OCI-LY3 (cell line): ENCODE data around the gene SF3A2.

Experiments
- CTCF ChIP-seq: fragments of 200-600, 300-600 bp; sonication (generic); IDR thresholded peaks from 2 replicates; pipeline ENCODE4 v1.5.1; 2014; ENCODE audit warnings: antibody characterized with exemption, low read length, low read depth
- EZH2phosphoT487 ChIP-seq: fragments of 200-600 bp; shearing (Covaris generic); IDR thresholded peaks from 2 replicates; pipeline ENCODE4 v1.6.1; 2018; ENCODE audit warnings: antibody characterized with exemption, mixed run types, low read depth

- TF ChIP-seq EZH2phosphoT487 = no peak
- TF ChIP-seq CTCF = no peak
Measured at GRCh38 chr19:2250766-2251105, 14.1 kb downstream of the SF3A2 start.
